Measurements from ENCODE around the gene PLEKHB1. TPM values are rescaled to one million over a fixed set of nuclear protein-coding genes. Genes with fewer than 3 reads are reported as not detected.
A peak's percentile ranks its signal among the peaks of the same experiment; 100 is the strongest.

The PLEKHB1 gene
- total RNA-seq, 1 experiment from 2014 or later, result 3.1 TPM

- Histone ChIP-seq H3K79me2 (ENCODE audit: low read length) (no peaks in the 10 kb centered on the region), H3K9me3 (ENCODE audit: low read length) (no peaks in the 10 kb centered on the region), H3K4me2 (ENCODE audit: low read depth, low read length, poor library complexity, severe bottlenecking) (no peak overlapping the region), H2AFZ (ENCODE audit: low read length) (no peak overlapping the region), H3K4me1 (ENCODE audit: low read length) (peaks cover 2% of the 10 kb centered on the region; the same call in 1 of the 2 replicates), H4K20me1 (ENCODE audit: insufficient read depth, low read depth, low read length) (no peaks in the 10 kb centered on the region), H3K4me3 (ENCODE audit: low read length) (no peak overlapping the region), H3K27me3 (ENCODE audit: low read length) (no peaks in the 10 kb centered on the region), H3K9me2 (replicated peaks; ENCODE audit: insufficient read depth, low read length) (no peaks in the 10 kb centered on the region), H3K36me3 (ENCODE audit: insufficient read depth, low read length) (no peaks in the 10 kb centered on the region), H3K9ac (ENCODE audit: low read length) (no peak overlapping the region), H3K27ac (ENCODE audit: low read length) (no peak overlapping the region)
- no peak for DNase-seq
Observed at GRCh38 chr11:73640592-73640991, 5.8 kb upstream of the PLEKHB1 start.

- Histone ChIP-seq H3K79me2 (ENCODE audit: low read length) (no peaks in the 10 kb centered on the region), H3K27ac (ENCODE audit: low read length) (no peak overlapping the region), H3K9me3 (ENCODE audit: low read length) (no peaks in the 10 kb centered on the region)
Observed at GRCh38 chr11:73641668-73642067, 4.7 kb upstream of the PLEKHB1 start.

GRCh38 chr11:73645121-73645969 is 1.0 kb upstream of the PLEKHB1 start:
- H3K9me2 ChIP-seq (replicated peaks; ENCODE audit: insufficient read depth, low read length), result no peaks in the 10 kb centered on the region
- H3K27me3 ChIP-seq (ENCODE audit: low read length), result no peaks in the 10 kb centered on the region
- no peak overlapping the region for H3K27ac ChIP-seq (ENCODE audit: low read length)
- no peak for DNase-seq
- H2AFZ ChIP-seq (ENCODE audit: low read length), result no peak overlapping the region; the same call in 1 of the 2 replicates
- H3K4me2 ChIP-seq (ENCODE audit: low read depth, low read length, poor library complexity, severe bottlenecking), result no peak overlapping the region
- H3K36me3 ChIP-seq (ENCODE audit: insufficient read depth, low read length), result no peaks in the 10 kb centered on the region
- no peaks in the 10 kb centered on the region for H3K79me2 ChIP-seq (ENCODE audit: low read length)
- H4K20me1 ChIP-seq (ENCODE audit: insufficient read depth, low read depth, low read length), result 0 out of 2 replicates have a peak, but pooled peaks cover 3% of the 10 kb centered on the region
- no peak overlapping the region for H3K9ac ChIP-seq (ENCODE audit: low read length)
- no peaks in the 10 kb centered on the region for H3K9me3 ChIP-seq (ENCODE audit: low read length)
- no peak overlapping the region for H3K4me3 ChIP-seq (ENCODE audit: low read length)
- H3K4me1 ChIP-seq (ENCODE audit: low read length), result peaks cover 10% of the 10 kb centered on the region

More at GRCh38 chr11:73641668-73642067, 4.7 kb upstream of the PLEKHB1 start:
- Histone ChIP-seq H3K9me2 (replicated peaks; ENCODE audit: insufficient read depth, low read length) (no peaks in the 10 kb centered on the region), H4K20me1 (ENCODE audit: insufficient read depth, low read depth, low read length) (0 out of 2 replicates have a peak, but pooled peaks cover under 1% of the 10 kb centered on the region), H3K4me2 (ENCODE audit: low read depth, low read length, poor library complexity, severe bottlenecking) (no peak overlapping the region), H3K9ac (ENCODE audit: low read length) (no peak overlapping the region), H3K4me1 (ENCODE audit: low read length) (no peaks in the 10 kb centered on the region), H3K36me3 (ENCODE audit: insufficient read depth, low read length) (no peaks in the 10 kb centered on the region), H3K4me3 (ENCODE audit: low read length) (no peak overlapping the region), H3K27me3 (ENCODE audit: low read length) (no peaks in the 10 kb centered on the region), H2AFZ (ENCODE audit: low read length) (no peak overlapping the region)
- DNase-seq, result no peak

- Histone ChIP-seq H2AFZ (ENCODE audit: low read length) (peak overlapping the region; percentile 54; the same call in 1 of the 2 replicates), H3K36me3 (ENCODE audit: insufficient read depth, low read length) (no peaks in the 10 kb centered on the region), H3K27me3 (ENCODE audit: low read length) (no peaks in the 10 kb centered on the region), H3K4me1 (ENCODE audit: low read length) (peaks cover 10% of the 10 kb centered on the region), H3K9me2 (replicated peaks; ENCODE audit: insufficient read depth, low read length) (no peaks in the 10 kb centered on the region), H3K79me2 (ENCODE audit: low read length) (no peaks in the 10 kb centered on the region), H3K4me2 (ENCODE audit: low read depth, low read length, poor library complexity, severe bottlenecking) (peak overlapping the region; percentile 73), H3K27ac (ENCODE audit: low read length) (no peak overlapping the region), H3K4me3 (ENCODE audit: low read length) (peak overlapping the region; percentile 60), H3K9me3 (ENCODE audit: low read length) (no peaks in the 10 kb centered on the region), H3K9ac (ENCODE audit: low read length) (peak overlapping the region; percentile 26; the same call in 1 of the 2 replicates), H4K20me1 (ENCODE audit: insufficient read depth, low read depth, low read length) (0 out of 2 replicates have a peak, but pooled peaks cover 3% of the 10 kb centered on the region)
- peak; percentile 96 for DNase-seq
Observed at GRCh38 chr11:73647459-73648100, 1.2 kb downstream of the PLEKHB1 start.

GRCh38 chr11:73648121-73648520 is 1.7 kb downstream of the PLEKHB1 start:
- Histone ChIP-seq H3K79me2 (ENCODE audit: low read length) (no peaks in the 10 kb centered on the region), H3K4me2 (ENCODE audit: low read depth, low read length, poor library complexity, severe bottlenecking) (peak overlapping the region; percentile 73), H3K9me2 (replicated peaks; ENCODE audit: insufficient read depth, low read length) (no peaks in the 10 kb centered on the region), H2AFZ (ENCODE audit: low read length) (no peak overlapping the region; the same call in 1 of the 2 replicates), H3K4me1 (ENCODE audit: low read length) (peaks cover 10% of the 10 kb centered on the region), H4K20me1 (ENCODE audit: insufficient read depth, low read depth, low read length) (0 out of 2 replicates have a peak, but pooled peaks cover 3% of the 10 kb centered on the region), H3K9ac (ENCODE audit: low read length) (0 out of 2 replicates have a peak overlapping the region, but pooled peaks have one; percentile 26), H3K27me3 (ENCODE audit: low read length) (no peaks in the 10 kb centered on the region), H3K9me3 (ENCODE audit: low read length) (no peaks in the 10 kb centered on the region), H3K27ac (ENCODE audit: low read length) (no peak overlapping the region), H3K4me3 (ENCODE audit: low read length) (peak overlapping the region; percentile 60; the same call in 1 of the 2 replicates), H3K36me3 (ENCODE audit: insufficient read depth, low read length) (no peaks in the 10 kb centered on the region)
- no peak for DNase-seq

- no peak overlapping the region for H3K27ac ChIP-seq (ENCODE audit: low read length)
- H2AFZ ChIP-seq (ENCODE audit: low read length), result no peak overlapping the region
- no peak overlapping the region for H3K4me3 ChIP-seq (ENCODE audit: low read length)
- DNase-seq, result no peak
- no peak overlapping the region for H3K4me2 ChIP-seq (ENCODE audit: low read depth, low read length, poor library complexity, severe bottlenecking)
- H3K4me1 ChIP-seq (ENCODE audit: low read length), result peaks cover 10% of the 10 kb centered on the region
- 0 out of 2 replicates have a peak, but pooled peaks cover 3% of the 10 kb centered on the region for H4K20me1 ChIP-seq (ENCODE audit: insufficient read depth, low read depth, low read length)
- H3K9me3 ChIP-seq (ENCODE audit: low read length), result no peaks in the 10 kb centered on the region
- H3K27me3 ChIP-seq (ENCODE audit: low read length), result 0 out of 2 replicates have a peak, but pooled peaks cover 3% of the 10 kb centered on the region
- no peaks in the 10 kb centered on the region for H3K9me2 ChIP-seq (replicated peaks; ENCODE audit: insufficient read depth, low read length)
- H3K36me3 ChIP-seq (ENCODE audit: insufficient read depth, low read length), result no peaks in the 10 kb centered on the region
- no peak overlapping the region for H3K9ac ChIP-seq (ENCODE audit: low read length)
- no peaks in the 10 kb centered on the region for H3K79me2 ChIP-seq (ENCODE audit: low read length)
Observed at GRCh38 chr11:73648571-73649046, 2.2 kb downstream of the PLEKHB1 start.

- 0 out of 2 replicates have a peak, but pooled peaks cover 3% of the 10 kb centered on the region for H4K20me1 ChIP-seq (ENCODE audit: insufficient read depth, low read depth, low read length)
- no peaks in the 10 kb centered on the region for H3K9me2 ChIP-seq (replicated peaks; ENCODE audit: insufficient read depth, low read length)
- no peaks in the 10 kb centered on the region for H3K36me3 ChIP-seq (ENCODE audit: insufficient read depth, low read length)
- no peak overlapping the region for H3K4me2 ChIP-seq (ENCODE audit: low read depth, low read length, poor library complexity, severe bottlenecking)
- H3K27me3 ChIP-seq (ENCODE audit: low read length), result 0 out of 2 replicates have a peak, but pooled peaks cover 3% of the 10 kb centered on the region
- no peak overlapping the region for H2AFZ ChIP-seq (ENCODE audit: low read length)
- H3K4me3 ChIP-seq (ENCODE audit: low read length), result no peak overlapping the region
- H3K4me1 ChIP-seq (ENCODE audit: low read length), result peaks cover 10% of the 10 kb centered on the region
- H3K9me3 ChIP-seq (ENCODE audit: low read length), result no peaks in the 10 kb centered on the region
- DNase-seq, result no peak
- H3K79me2 ChIP-seq (ENCODE audit: low read length), result no peaks in the 10 kb centered on the region
- H3K27ac ChIP-seq (ENCODE audit: low read length), result no peak overlapping the region
- H3K9ac ChIP-seq (ENCODE audit: low read length), result no peak overlapping the region
Observed at GRCh38 chr11:73649206-73649605, 2.8 kb downstream of the PLEKHB1 start.

GRCh38 chr11:73650400-73650799 is 4.0 kb downstream of the PLEKHB1 start:
- Histone ChIP-seq H3K9me2 (replicated peaks; ENCODE audit: insufficient read depth, low read length) (no peaks in the 10 kb centered on the region), H3K79me2 (ENCODE audit: low read length) (no peaks in the 10 kb centered on the region), H3K27me3 (ENCODE audit: low read length) (0 out of 2 replicates have a peak, but pooled peaks cover 3% of the 10 kb centered on the region), H3K4me1 (ENCODE audit: low read length) (peaks cover 10% of the 10 kb centered on the region), H3K9ac (ENCODE audit: low read length) (no peak overlapping the region), H4K20me1 (ENCODE audit: insufficient read depth, low read depth, low read length) (0 out of 2 replicates have a peak, but pooled peaks cover 3% of the 10 kb centered on the region), H3K9me3 (ENCODE audit: low read length) (no peaks in the 10 kb centered on the region), H2AFZ (ENCODE audit: low read length) (no peak overlapping the region), H3K36me3 (ENCODE audit: insufficient read depth, low read length) (no peaks in the 10 kb centered on the region), H3K27ac (ENCODE audit: low read length) (no peak overlapping the region), H3K4me3 (ENCODE audit: low read length) (no peak overlapping the region), H3K4me2 (ENCODE audit: low read depth, low read length, poor library complexity, severe bottlenecking) (no peak overlapping the region)
- DNase-seq, result no peak
